Measurements from ENCODE around the gene MAP3K2.
"Not testable (repeated sequence)": the region's sequence is repeated elsewhere in the genome, so short reads cannot be mapped to it uniquely, and the experiment has no call there.

The MAP3K2 gene

DNA sequence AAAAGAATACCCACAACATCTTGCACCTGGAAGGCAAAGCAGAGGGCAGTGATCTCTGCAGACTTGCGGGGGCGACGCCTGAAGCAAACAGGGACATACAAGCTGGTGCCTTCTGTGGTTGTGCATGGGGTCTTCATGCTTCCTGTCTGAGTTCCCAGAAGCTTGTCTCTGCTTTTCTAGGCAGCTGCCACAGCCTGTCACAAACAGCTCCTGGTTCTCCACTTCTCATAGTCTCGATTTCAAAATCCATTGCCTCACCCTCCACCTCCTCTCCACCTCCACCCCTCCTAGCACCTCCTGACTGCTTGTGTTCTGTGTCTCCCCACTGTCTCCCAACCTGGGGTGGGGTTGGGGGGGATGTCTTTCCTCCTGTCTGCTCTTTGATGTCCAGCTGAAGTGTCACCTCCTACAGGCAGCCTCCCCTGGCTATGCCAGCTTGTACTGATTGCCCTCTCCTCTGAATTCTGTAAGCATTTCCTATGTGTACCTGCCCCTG is 28.8 kb upstream of the MAP3K2 start:
- DNase-seq (ENCODE audit: insufficient read length, low spot score) (no peak), FAIRE-seq (no peak)
- TF ChIP-seq POLR2A (IDR thresholded peaks at IDR 0.05; ENCODE audit: low read depth, low read length) = no peak

DNA sequence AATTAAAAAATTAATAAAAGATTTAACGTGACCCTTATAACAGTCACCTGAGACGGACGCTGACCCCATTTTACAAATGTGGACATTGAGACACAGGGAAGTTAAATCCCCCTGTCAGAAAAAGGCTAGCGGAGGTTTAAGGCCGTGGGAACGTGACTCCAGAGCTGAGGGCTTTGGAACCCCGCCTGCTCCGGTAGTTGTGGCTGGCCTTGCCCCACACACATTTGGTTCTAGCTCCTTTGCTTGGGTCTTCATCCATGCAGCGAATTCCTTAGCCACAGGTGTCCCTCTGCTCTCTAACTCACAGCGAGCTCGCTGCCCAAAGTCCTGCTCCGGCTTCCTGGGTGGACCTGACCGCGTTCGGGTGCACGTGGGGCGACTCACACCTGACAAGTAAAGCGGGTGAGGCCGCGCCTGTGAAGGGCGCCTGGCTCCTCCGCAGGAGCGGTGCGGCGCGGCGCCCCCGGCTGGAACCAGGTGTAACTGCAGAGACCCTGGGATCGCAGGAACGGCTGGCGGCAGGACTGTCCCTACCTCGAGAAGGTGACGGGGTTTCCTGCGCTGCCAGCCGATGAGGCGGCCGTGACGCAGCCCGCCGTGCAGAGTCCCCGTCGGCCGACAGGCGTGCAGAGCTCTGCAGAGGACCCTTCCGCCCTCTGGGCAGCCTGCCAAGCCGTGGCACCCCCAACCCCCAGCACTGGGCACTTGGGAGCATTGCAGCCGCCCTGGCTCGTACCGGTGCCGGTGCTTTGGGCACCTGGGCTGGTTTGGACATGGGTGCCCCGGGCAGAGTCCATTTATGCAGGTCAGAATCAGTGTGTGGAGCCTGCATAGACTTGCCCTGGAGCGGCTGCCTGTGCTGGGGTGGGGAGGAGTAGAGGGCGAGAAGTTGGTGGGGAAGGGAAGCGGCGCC is 28.1 kb upstream of the MAP3K2 start:
- TF ChIP-seq POLR2A (IDR thresholded peaks at IDR 0.05; ENCODE audit: low read depth, low read length) = no peak
- no peak for DNase-seq (ENCODE audit: insufficient read length, low spot score)
- FAIRE-seq = no peak

DNA sequence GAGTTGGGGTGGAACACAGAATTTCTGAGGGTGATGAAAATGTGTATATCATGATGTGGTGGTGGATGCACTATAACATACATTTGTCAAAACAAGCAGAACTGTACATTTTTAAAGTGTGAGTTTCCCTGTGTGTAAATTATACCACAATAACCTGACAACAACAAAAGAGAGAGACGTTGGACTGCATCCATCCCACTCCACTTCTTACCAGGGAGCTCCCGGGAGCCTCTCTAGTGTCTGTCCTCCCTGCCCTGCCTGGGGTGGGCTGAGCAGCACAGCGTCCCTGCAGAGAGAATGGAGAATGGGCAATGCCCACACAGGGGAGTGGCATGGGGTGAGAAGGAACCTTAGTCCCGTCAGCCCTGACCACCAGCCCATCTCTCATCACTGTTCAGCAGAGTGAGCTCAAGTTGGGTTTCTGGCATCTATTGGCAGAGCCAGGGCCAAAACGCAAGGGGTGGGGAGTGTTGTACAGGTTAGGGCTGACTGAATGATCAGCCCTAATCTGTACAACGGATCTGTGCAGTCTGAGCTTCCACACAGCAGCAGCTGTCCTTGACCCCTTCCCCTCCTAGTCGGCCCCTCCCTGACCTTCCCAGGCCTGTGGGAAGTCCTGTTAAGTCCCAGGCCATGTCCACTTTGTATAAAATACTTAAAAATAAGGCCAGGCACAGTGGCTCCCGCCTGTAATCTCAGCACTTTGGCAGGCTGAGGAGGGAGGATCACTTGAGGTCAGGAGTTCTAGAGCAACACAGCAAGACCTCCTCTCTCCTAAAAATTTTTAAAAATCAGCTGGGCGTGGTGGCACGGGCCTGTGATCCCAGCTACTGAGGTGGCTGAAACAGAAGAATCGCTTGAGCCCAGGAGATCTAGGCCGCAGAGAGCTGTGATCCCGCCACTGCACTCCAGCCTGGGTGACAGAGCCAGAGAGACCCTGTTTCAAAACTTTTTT is 27.1 kb upstream of the MAP3K2 start:
- no peak for FAIRE-seq
- TF ChIP-seq POLR2A (IDR thresholded peaks at IDR 0.05; ENCODE audit: low read depth, low read length) = no peak
- DNase-seq (ENCODE audit: insufficient read length, low spot score) = no peak

DNA sequence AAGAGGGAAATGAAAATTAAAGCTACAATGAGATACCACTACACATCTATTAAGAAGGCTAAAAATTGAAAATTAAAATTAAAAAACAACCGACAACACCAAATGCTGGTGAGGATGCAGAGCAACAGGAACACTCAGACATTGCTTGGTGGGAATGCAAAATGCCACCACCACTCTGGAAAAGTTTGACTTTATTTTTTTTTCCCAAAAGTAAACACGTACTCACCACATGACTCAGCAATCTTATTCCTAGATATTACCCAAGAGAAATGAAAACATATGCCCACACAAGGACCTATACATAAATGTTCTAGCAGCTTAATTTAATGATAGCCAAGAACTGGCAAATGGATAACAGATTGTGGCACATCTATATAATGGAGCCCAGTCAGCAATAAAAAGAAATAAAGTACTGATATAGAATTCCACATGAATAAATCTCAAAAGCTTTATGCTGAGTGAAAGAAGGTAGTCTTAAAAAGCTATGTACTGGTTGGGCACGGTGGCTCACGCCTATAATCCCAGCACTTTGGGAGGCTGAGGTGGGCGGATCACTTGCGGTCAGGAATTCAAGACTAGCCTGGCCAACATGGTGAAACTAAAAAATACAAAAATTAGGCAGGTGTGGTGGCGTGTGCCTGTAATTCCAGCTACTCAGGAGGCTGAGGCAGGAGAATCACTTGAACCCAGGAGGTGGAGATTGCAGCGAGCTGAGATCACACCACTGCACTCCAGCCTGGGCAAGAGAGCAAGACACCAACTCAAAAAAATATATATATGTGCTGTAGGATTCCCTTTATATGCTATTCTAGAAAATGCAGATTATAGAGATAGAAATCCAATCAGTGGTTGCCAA is 26.2 kb upstream of the MAP3K2 start:
- FAIRE-seq (no peak), DNase-seq (ENCODE audit: insufficient read length, low spot score) (no peak)
- TF ChIP-seq POLR2A (IDR thresholded peaks at IDR 0.05; ENCODE audit: low read depth, low read length) = no peak

DNA sequence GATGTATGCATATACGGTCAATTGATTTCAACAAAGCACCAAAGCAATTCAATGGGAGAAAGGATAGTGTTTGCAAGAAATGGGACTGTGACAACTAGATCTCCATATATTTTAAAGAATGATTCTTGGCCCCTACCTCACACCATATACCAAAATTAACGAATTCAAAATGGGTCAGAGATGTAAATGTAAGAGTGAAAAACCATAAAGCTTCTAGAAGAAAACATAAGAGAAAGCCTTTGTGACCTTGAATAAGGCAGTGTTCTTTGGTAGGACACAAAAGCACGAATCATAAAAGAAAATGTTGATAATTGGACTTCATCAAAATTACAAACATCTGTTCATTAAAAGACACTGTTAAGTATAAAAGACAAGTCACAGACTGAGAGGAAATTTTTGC is 25.4 kb upstream of the MAP3K2 start:
- no peak for DNase-seq (ENCODE audit: insufficient read length, low spot score)
- TF ChIP-seq POLR2A (IDR thresholded peaks at IDR 0.05; ENCODE audit: low read depth, low read length) = no peak
- FAIRE-seq = no peak

DNA sequence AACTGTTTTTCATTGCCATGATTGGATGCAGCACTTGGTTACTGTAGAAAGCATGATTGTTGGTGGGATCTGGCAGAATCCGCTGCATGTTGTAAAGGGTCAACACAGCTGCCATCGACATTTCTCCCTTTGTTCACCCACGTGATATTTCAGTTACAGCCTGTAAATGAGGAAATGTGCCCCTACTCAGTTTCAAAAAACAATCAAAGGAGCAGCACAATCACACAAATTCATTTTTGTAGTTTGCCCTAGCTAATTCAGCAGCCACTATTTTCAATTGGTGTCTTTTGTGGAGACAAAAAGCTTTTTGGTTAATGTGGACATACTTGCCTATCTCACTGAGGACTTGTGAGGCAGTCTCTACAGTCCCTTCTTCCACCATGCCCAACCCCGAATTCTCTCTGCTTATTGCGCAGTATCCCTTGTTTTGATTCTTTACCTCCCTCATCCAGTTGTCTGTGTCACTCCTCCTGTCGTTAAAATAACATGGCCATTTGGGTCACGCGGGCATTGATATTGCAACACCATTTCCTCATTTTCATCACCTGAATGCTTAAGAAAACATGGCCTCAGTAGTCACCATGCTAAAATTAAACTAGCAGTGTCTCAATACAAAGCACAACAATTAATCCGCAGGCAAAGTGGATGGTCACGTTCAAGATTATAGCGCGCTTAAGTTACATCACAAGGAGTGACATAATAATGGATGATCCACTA is 24.0 kb upstream of the MAP3K2 start:
- FAIRE-seq (no peak), DNase-seq (ENCODE audit: insufficient read length, low spot score) (no peak)
- no peak for TF ChIP-seq POLR2A (IDR thresholded peaks at IDR 0.05; ENCODE audit: low read depth, low read length)

DNA sequence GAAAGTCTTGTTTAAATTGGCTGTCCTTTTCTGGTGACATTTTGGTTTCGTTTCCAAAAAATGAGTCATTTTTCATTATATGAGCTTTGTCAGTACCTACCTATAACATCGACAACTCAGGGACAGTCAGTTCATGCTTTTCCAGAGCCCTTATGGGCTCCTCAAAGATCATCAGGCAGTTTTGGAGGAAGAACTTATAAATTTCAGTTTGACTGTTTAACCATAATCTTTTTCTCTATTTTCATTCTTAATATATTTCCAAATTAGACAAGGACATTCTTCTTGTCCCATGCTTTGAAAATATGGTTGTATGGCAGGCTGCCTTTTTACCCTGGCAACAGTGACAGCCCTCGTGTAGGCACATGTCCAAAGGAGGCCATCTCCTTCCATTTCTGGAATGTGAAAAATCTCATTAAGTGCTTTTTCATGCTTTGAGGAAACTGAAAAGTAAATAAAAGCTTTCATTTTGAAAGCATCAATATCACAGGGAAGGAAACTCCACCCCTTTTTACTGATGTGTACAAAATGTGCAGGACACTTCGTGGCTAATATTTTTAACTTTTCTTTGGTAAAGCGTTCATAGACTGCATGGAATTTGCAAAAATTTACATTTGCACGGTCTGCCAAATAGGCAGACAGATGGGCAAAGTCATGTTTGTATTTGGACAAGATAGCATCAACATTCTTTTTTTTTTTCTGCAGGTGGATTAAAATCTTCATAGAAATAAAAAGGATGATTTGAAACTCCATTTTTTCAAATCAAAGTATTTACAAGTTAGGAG is 23.3 kb upstream of the MAP3K2 start:
- no peak for DNase-seq (ENCODE audit: insufficient read length, low spot score)

DNA sequence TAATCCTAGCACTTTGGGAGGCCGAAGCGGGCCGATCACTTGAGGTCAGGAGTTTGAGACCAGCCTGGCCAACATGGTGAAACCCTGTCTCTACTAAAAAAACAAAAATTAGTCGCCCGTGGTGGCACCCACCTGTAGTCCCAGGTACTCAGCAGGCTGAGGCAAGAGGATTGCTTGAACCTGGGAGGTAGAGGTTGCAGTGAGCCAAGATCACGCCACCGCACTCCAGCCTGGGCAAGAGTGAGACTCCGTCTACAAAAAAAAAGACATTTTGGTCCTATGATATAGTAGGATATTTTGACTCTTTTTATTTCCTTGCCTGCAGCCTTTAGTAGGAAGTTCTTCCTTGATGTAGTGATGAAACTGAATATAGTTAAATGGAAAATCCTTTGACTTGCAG is 21.9 kb upstream of the MAP3K2 start:
- not testable (repeated sequence) for FAIRE-seq; DNase-seq (ENCODE audit: insufficient read length, low spot score)

More for the DNA sequence above, 23.3 kb upstream of the MAP3K2 start:
- FAIRE-seq = no peak
- TF ChIP-seq POLR2A (IDR thresholded peaks at IDR 0.05; ENCODE audit: low read depth, low read length) = no peak

DNA sequence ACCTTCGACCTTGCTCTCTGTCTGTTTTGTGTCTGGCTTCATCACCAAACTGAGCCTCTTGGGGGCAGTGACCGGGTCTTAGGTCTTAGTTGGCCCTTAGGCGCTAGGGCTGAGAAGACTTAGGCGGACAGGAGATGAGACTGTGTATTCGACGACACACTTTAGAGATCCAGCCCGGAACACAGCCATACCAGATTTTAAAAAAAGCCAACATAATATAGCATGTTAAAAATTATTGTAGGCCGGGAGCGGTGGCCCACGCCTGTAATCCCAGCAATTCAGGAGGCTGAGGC is 21.0 kb upstream of the MAP3K2 start:
- FAIRE-seq (no peak), DNase-seq (ENCODE audit: insufficient read length, low spot score) (no peak)
- no peak for TF ChIP-seq POLR2A (IDR thresholded peaks at IDR 0.05; ENCODE audit: low read depth, low read length)

DNA sequence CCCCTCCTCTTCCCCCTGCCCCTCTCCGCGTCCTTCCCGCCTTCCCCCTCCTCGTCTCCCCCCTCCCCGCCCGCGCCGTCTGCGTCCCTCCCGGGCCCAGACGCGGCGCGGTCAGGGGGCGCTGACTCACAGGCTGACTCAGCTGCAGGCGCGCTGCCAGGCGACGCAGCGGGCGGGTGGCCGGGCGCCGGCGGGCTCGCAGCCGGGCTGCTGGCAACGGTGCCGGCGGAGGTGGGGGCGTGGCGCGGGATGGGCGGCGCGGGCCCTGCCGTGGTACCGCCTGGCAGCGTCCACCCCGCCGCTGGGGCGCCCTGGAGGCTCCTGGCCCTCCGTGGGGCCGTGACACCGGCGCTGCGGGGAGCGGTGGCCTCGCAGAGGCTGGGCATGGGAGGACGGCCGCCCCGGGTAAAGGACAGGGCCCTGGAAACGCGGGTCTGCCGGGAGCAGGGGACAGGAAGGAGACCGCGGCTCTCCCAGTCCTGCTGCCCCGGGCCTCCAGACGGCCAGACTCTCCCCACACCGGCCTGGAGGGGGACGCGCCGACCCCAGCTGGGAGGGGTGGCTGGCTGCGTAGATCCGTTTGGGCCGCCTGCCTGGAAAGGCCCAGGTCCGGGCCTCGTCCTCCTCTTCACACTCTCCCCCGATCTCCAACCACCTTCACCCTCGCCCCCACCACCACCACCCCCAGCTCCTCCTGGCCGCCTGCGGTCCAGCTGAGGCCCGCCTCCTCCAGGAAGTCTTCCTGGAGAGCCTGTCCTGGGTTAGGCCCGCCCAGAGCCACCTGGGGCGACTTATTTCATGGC is 20.4 kb upstream of the MAP3K2 start:
- FAIRE-seq (no peak), DNase-seq (ENCODE audit: insufficient read length, low spot score) (peak; percentile 89)
- TF ChIP-seq POLR2A (IDR thresholded peaks at IDR 0.05; ENCODE audit: low read depth, low read length) = peak; percentile 66

DNA sequence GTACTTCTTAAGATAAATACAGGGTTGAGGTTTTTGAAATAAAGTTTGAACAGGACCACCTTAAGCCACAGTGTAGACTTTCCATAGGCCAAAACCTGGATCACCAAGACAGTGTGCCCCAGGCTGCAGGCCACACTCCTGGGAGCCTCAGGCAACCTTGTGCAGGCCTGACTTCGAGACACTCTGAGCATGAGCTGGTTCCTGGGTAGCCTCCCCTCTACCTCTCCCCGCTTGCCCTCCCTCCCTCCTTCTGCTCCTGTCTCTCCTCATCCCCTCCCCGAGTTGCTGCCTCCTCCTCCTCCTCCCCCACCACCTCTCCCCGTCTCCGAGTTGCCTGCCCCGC is 19.9 kb upstream of the MAP3K2 start:
- no peak for FAIRE-seq
- no peak for TF ChIP-seq POLR2A (IDR thresholded peaks at IDR 0.05; ENCODE audit: low read depth, low read length)
- no peak for DNase-seq (ENCODE audit: insufficient read length, low spot score)

DNA sequence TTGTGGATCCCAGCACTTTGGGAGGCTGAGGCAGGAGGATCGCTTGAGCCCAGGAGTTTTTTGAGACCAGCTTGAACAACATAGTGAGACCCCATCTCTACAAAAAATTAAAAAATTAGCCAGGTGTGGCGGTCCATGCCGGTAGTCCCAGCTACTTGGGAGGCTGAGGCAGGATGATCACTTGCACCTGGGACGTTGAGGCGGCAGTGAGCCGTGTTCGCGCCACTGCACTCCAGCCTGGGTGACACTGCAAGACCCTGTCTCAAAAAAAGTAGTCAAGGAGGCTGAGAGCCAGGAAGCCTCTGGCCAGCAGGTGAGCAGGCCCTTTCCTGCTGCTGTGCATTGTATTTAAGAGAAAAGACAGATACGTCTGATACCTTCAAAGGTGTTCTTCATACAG is 19.3 kb upstream of the MAP3K2 start:
- no peak for TF ChIP-seq POLR2A (IDR thresholded peaks at IDR 0.05; ENCODE audit: low read depth, low read length)
- DNase-seq (ENCODE audit: insufficient read length, low spot score) (no peak), FAIRE-seq (no peak)

All from H54 (cell line).